DND-41 (cell line): ENCODE data around the gene PSMD4.
"Not testable (repeated sequence)": the region's sequence is repeated elsewhere in the genome, so short reads cannot be mapped to it uniquely, and the experiment has no call there.

ENCODE experiments used
- CTCF ChIP-seq: IDR thresholded peaks from 2 replicates; pipeline ENCODE4 v1.5.1; 2012; ENCODE audit warnings: borderline replicate concordance, low read length, moderate library complexity, mild to moderate bottlenecking; ENCODE audit not compliant: poor library complexity, severe bottlenecking; ENCODE audit errors: extremely low read depth
- EZH2 ChIP-seq: IDR thresholded peaks from 3 replicates; pipeline ENCODE4 v1.6.1; 2012; ENCODE audit warnings: borderline replicate concordance, low read depth, mild to moderate bottlenecking, moderate library complexity, low read length, inconsistent platforms; ENCODE audit not compliant: severe bottlenecking

GRCh38 chr1:151205381-151205965 is 49.1 kb upstream of the PSMD4 start:
- not testable (repeated sequence) for TF ChIP-seq CTCF, EZH2
